ENCODE results near the gene GBP5.
"Not testable (repeated sequence)": the region's sequence is repeated elsewhere in the genome, so short reads cannot be mapped to it uniquely, and the experiment has no call there.

GBP5 gene

DNA sequence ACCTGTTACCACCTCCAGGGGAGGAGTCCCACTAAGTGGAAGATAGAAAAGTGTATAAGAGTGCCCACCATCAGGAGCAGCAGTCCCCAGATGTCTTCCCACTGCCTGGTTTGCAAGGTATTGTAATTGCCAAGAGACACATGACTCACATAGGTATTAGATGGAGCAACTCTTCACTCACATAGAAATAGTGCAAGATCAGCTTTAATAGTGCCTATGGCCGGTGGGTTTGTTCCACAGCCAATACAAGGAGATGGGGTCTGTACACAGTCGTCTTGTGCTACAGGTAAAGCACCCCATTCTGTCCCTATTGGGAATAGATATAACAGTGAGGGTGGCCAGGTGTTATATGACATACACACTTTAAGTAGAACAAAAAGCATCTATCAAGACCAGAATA is 18.6 kb upstream of the GBP5 start:
- TF ChIP-seq, protein P1, sequence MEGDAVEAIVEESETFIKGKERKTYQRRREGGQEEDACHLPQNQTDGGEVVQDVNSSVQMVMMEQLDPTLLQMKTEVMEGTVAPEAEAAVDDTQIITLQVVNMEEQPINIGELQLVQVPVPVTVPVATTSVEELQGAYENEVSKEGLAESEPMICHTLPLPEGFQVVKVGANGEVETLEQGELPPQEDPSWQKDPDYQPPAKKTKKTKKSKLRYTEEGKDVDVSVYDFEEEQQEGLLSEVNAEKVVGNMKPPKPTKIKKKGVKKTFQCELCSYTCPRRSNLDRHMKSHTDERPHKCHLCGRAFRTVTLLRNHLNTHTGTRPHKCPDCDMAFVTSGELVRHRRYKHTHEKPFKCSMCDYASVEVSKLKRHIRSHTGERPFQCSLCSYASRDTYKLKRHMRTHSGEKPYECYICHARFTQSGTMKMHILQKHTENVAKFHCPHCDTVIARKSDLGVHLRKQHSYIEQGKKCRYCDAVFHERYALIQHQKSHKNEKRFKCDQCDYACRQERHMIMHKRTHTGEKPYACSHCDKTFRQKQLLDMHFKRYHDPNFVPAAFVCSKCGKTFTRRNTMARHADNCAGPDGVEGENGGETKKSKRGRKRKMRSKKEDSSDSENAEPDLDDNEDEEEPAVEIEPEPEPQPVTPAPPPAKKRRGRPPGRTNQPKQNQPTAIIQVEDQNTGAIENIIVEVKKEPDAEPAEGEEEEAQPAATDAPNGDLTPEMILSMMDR (IDR thresholded peaks at IDR 0.05; ENCODE audit: low read depth, low read length) = no peak
- DNase-seq (ENCODE audit: low read depth in 2 of 2) = no peak
- no peak overlapping the region for H3K4me3 ChIP-seq (replicated peaks in 1 of 2; ENCODE audit: low read depth in 2 of 2, low read length in 2 of 2)

DNA sequence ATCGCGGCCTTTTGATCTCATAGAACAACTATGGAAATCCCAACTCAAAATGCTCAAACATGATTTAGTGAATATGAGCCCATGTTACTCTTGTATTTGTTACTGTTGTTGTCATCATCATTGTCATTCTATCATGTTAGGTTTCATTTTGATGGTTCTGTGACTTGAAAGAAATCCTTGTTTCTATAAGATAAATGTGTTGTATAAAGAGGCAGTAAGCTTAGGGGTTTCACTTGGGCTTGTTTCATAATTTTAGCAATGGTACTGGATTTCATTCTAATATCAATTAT is 15.3 kb upstream of the GBP5 start:
- no peak overlapping the region for H3K4me3 ChIP-seq (replicated peaks in 1 of 2; ENCODE audit: low read depth in 2 of 2, low read length in 2 of 2)
- no peak for DNase-seq (ENCODE audit: low read depth in 2 of 2)
- TF ChIP-seq, protein P1 (IDR thresholded peaks at IDR 0.05; ENCODE audit: low read depth, low read length) = no peak

DNA sequence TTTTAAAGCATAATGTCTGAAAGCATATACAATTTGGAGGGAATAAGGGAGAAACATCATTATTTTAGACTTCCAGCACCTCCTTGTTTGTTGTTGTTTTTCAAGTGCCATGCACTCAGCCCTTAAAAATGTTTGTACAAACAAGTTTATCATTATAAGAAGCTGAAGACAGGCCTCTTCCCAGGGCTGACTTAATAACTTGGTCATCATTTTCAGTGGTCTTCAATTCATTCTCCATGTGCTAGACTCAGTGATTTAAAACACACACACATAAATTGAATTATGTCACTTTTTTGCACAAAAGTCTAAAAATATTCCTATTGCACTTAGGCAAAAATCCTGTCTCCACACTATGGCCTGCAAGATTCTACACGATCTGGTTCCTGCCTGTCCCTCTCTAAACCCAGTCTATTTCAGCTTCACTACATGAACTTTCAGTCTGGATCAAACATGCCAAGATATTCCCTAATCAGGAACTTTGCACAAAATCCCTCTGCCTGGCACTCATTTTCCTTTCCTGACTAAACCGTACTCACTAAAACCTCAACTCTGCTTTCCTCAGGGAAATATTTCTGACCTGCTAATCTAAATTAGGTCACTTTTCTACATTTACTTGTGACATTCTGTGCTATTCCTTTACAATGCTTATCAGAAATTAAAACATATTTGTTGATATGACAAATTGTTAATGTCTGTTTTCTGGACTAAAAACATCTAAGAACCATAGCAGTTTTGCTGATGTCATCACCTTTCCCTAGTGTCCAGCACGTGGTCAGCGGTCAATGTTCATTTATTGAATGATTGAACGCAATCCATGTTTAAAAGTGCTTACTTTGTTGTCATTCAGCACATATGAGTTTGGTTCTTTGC is 14.8 kb upstream of the GBP5 start:
- no peak overlapping the region for H3K4me3 ChIP-seq (replicated peaks in 1 of 2; ENCODE audit: low read depth in 2 of 2, low read length in 2 of 2)
- TF ChIP-seq, protein P1 (IDR thresholded peaks at IDR 0.05; ENCODE audit: low read depth, low read length) = no peak
- no peak for DNase-seq (ENCODE audit: low read depth in 2 of 2)

DNA sequence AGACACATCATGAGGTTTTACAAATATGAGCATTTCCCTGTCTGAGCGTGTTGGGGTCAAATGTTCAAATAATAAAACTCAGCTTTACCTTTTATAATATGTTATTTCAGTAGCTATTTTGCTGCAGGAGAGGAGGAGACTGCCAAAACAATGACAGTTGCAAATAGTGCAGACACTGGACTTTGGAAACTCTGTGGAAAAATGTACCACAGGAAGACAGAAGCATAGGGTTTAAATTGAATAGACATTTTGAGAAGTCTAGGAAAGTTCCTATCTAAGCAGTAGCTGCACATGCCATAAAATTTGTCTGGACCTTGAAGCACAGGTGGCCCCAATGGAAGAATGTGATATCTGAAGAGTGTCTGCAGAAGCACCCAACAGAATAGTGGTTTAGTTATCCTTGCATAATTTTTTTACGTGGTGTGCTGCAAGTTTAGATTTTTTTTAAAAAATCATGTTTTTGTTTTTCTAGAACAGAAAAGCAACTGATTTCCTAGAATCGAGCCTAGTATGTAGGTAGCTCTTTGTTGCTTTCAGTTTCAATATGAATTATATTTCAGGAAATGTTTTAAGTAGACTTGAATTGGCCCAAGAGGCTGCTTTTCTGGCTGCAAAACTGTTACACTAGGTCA is 14.0 kb upstream of the GBP5 start:
- no peak overlapping the region for H3K4me3 ChIP-seq (replicated peaks in 1 of 2; ENCODE audit: low read depth in 2 of 2, low read length in 2 of 2)
- no peak for DNase-seq (ENCODE audit: low read depth in 2 of 2)
- TF ChIP-seq, protein P1 (IDR thresholded peaks at IDR 0.05; ENCODE audit: low read depth, low read length) = no peak

DNA sequence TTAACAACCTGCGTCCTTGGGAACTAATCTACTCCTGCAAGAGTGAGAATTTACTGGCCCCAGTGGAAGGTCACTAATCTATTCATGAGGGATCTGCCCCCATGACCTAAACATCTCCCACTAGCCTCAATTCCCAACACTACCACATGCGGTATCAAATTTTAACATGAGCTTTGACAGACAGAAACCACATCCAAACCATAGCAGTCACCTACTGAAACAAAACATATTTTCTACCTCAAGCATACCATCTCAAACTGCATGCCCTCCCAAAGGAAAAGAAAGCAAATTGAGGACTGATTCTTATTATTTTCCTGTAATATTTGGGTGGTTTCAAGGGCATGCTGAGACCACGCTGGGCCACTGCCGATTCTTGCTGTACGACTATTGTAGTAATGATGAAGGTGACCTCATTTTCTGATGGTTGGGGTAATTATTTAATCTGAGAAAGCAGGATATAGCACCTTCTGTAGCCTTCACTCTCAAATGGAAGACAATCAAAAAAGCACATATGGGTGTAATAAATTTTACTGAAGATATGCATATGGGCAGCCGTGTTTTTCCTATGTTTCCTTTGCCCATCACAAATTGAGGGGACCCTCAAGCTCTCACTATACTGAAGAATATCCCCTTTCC is 13.2 kb upstream of the GBP5 start:
- DNase-seq (ENCODE audit: low read depth in 2 of 2) = no peak
- TF ChIP-seq, protein P1 (IDR thresholded peaks at IDR 0.05; ENCODE audit: low read depth, low read length) = no peak
- H3K4me3 ChIP-seq (replicated peaks in 1 of 2; ENCODE audit: low read depth in 2 of 2, low read length in 2 of 2) = no peak overlapping the region

DNA sequence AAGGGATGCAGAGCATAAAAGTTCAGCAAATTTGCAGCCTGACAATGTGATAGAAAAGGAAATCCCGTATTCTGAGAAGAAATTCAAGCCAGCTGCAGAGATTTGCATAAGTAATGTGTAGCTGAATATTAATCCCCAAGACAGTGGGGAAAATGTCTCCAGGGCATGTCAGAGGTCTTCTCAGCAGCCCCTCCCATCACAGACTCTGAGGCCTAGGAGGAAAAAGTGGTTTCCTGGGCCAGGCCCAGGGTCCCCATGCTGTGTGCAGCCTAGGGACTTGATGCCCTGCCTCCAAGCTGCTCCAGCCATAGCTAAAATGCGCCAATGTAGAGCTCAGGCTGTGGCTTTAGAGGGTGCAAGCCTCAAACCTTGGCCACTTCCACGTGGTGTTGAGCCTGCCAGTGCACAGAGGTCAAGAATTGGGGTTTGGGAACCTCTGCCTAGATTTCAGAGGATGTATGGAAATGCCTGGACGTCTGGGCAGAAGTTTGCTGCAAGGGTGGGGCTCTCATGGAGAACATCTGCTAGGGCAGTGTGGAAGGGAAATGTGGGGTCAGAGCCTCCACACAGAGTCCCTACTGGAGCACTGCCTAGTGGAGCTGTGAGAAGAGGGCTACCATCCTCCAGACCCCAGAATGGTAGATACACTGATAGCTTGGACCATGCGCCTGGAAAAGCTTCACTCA is 11.6 kb upstream of the GBP5 start:
- H3K4me3 ChIP-seq (replicated peaks in 1 of 2; ENCODE audit: low read depth in 2 of 2, low read length in 2 of 2) = not testable (repeated sequence)

GRCh38 chr1:89280766-89281165 is 8.1 kb upstream of the GBP5 start:
- TF ChIP-seq, protein P1 (IDR thresholded peaks at IDR 0.05; ENCODE audit: low read depth, low read length) = no peak
- no peak overlapping the region for H3K4me3 ChIP-seq (replicated peaks in 1 of 2; ENCODE audit: low read depth in 2 of 2, low read length in 2 of 2)
- DNase-seq (ENCODE audit: low read depth in 2 of 2) = no peak

More for the DNA sequence above, 11.6 kb upstream of the GBP5 start:
- not testable (repeated sequence) for DNase-seq (ENCODE audit: low read depth in 2 of 2)

Data from cardiac fibroblast (primary cell).